ENCODE measurements around the gene ID2.
"Not testable (repeated sequence)": the region's sequence is repeated elsewhere in the genome, so short reads cannot be mapped to it uniquely, and the experiment has no call there.

The ID2 gene

DNA sequence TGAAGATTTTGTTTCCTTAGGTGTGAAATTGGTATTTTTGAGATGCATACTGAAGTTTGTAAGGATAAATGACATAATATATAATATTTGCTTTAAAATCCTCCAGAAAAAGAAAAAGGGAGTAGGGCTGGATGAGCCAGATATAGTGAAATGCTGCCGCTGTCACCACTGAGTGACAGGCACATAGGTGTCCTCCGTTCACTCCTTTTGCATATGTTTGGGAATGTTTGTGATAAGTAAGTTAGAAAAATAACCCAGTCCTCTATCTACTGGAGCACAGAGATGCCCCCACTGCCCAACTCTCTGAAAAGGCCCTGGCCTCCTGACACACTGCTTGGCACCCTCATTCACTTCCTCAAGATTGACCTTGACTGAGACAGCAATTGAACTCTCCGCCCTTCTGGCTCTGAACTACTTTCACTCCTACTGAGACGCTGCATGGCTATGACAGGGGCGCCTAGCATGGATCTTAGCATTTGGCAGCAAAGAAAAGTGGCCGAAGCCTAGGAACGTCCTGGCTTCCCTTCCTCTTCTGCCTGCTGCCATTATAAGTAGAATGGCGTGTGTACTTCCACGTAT lies 10.1 kb downstream of the ID2 start:
- DNase-seq: no peak

DNA sequence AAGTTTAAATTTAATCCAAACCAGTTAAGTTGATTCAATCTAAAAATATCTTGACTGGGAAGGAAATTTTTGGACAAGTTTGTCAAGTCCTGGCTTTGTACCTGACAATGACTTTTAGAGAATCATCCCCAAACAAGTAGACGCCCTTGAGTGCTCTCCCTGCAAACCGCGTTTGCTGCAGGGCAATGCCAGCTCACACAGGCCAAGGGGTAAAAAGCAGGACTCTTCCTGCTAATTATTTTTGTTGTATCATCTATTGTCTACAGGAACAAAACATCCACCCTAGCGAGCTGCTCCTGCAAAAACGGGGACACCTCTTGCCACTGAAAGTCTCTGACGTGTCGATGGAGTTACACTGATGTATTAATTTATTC lies 10.9 kb downstream of the ID2 start:
- no peak for DNase-seq

DNA sequence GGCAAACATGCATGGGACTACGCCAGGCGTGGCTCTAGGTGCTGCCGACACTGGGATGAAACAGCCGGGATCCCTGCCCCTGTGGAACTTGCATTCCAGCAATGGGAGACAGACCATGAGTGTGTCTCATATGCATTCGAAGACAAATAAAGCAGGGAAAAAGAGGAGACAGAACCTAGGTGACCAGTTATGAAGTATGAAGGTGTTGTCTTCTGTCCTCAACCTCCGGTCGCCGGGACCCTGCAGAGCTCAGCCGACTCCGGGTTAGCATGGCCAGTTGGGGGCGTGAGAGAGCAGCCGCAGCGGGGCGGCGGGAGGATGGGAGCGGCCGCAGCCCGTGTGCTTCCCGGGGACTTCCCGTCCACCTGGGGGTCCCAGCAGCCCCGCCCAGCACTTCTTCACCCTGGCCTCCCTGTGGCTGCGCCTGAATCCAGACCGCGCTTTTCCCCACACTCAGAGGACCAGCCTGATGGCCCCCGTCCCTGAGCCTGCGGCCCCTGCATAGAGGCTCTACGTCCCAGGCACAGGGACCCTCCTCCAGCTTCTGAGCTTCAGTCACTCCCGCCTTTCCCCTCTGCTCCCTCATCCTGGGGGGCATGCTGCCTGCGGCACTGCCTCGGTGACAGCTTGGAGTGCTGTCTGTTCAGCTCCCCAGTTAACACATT lies 11.4 kb downstream of the ID2 start:
- peak; percentile 10 to 21 for DNase-seq

DNA sequence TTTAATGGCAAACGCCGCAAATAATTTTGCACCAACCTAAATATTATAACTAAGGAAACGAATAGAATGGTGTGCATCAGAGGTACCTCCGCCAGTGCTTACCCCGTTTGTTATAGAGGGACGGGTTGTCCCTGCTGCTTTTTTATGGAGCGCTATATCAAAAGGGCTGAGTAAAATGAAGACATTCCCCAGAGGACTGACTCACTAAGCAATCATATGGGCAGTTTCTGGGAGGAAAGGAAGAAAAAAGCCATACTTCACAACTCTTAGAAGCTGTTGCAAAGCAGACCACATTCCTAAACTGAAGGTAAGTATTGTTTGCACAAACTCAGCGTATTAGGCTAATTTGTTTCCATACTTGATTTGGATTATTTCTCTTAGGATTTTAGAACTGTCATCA lies 12.9 kb downstream of the ID2 start:
- no peak for DNase-seq

DNA sequence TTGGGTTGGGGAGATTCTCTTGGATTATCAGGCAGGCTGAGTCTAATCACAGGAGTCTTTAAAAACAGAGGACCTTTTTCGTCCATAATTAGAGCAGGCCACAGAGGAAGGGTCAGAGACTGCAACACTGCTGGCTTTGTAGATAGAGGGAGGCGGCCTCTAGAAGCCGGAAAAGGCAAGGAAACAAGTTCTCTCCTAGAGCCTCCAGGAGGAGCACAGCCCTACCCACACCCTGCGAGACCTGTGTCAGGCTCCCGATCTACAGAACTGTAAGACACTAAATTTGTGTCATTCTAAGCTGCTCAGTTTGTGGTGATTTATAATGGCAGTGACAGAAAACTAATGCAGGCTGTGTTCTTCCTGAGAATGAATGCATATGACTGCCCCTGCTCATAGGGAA lies 15.3 kb downstream of the ID2 start:
- no peak for DNase-seq

DNA sequence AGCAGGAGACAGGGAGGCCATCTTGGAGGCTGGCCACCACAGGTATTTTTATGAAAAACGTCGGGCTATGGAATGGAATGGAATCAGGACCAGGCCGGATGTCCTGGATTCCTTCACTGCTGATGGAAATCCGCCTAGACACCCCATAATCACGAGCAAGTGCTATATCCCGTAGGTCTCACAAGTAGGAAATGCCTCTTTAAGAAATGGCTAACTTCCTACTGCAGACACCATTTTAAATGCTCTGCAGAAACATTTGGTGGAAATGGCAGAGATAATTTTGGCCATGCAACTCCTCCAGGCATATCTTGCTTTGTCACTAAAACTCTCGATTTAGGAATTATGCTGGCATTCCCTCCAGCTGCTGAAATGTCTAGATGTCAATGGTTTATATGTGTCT lies 18.0 kb downstream of the ID2 start:
- no peak for DNase-seq

DNA sequence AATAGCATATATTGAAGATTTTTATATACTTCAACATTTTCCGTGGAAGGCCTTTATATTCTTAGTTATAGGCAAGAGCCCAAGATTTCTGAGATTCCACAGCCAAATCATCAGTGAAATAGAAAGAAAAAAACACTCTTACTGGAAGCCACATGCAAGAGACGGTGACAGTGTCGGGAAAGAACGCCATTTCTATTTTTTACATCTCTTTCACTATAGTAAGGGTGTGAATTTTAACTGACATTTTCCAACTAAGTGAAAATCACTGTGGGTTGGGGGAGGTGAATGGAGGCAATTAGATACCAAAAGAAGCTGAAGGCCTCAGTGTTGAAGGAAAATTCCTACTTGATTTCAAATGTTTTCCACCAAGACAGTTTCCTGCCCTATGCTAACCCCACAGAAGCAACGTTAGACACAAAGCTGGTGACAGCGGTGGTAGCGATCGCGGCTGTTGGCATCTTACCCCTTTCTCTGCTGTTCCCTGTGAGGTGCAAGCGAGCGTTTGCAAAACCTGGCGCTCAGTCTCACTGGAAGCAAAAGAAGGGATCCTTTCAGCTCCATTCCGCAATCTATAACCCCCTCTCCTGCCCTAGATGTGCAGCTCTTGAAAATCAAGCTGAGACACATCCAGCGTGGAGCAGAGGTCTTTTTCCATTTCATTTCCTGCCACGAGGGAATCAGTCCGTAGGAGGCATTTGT lies 20.0 kb downstream of the ID2 start:
- DNase-seq: no peak

DNA sequence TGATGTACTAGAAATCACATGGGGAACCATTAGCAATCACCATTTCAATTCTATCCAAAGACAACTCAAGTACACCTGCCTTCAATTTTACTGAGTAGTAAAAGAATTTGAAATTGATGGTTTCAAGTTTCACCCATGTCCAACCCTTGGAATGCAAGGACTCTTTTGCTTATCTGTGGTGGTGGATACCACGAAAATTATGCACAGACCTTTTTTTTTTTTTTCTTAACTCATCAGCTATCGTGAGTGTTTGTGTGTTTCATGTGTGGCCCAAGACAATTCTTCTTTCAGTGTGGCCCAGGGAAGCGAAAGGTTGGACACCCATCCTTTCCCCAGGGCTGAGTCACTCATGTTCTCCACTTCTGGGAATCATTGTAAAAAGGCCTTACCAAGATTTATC lies 23.1 kb downstream of the ID2 start:
- DNase-seq: no peak

DNA sequence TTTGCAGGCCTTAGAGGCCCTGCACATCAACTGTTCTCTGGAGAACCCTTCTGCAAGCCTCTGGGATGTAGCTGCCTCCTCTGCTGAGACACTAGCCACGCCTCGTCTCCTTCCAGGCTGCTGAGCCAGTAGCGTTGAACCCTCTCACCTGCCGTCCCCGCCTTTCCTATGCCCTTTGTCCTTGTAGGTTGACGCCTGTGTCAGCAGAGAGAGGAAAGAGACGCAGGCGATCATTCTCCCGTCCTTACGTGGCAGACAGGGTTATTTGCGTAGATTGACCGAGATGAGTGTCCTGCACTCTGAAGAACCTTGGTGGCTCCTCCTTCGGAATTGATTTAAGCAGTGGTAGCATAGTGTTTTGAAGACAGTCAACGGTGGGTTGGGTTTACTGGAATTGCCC lies 27.8 kb downstream of the ID2 start:
- DNase-seq: no peak

DNA sequence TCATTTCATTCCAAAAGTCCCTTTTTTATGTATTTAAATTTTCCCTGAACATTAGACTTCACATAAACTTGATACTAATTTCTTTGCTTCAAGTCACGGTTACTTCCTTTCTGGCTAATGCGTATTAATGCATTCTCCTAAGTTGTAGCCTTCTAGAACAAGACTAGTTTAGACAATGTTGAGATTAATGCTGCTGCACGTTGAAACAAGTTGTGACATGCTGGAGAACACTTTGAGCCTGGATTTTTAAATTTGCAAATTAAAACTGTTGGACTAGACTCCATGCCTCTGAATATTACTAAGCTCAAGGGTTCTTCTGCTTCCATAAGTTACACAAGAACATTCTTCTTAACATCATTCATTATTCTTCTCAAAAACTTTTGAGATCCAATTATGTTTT lies 29.1 kb downstream of the ID2 start:
- no peak for DNase-seq

DNA sequence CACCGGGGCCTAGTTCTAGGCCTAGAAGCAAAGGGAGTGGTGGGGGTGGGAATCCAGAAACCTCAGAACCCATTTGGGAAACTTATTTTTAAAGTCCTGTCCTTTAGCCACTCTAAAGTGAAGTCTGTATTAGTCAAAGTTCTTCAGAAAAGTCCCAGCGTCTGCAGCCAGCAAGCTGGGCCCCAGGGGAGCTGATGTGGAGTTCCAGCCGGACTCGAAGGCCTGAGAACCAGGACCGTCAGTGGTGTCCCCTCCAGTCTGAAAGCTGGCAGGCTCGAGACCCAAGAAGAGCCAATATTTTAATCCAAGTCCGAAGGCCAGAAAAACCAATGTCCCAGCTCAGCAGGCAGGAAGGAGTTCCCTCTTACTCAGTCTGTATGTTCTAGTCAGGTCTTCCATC lies 32.4 kb downstream of the ID2 start:
- DNase-seq: no peak

DNA sequence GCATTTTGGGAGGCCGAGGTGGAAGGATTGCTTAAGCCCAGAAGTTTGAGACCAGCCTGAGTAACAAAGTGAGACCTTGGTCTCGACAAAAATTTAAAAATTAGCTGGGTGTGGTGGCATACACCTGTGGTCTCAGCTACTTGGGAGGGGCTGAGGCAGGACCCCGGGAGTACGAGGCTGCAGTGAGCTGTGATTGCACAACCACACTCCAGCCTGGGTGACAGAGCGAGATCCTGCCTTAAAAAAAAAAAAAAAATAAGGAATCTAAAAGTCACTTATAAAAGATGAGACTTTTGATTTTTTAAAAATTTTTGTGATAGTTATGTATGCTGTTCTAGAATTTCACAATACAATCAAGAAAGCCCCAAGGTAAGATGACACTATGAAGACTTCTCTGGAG lies 33.1 kb downstream of the ID2 start:
- no peak for DNase-seq

DNA sequence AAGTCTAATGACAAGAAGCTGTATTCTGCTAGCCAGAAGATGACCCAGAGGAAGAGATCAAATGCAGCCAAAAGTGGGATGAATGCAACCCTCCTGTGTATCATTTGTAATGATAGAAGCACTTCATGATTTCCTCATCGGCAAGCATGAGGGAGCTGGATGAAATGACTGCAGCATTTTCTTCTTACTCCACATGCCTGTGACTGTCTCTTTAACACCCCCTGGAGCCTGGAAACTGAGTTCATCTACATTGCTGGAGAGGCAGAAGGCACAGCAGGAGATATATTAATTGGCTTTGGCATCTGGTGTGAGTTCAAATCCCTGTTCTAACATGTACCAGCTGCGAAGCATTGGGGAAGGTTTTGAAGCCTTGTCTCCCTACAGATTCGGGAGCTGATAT lies 37.7 kb downstream of the ID2 start:
- DNase-seq: no peak

DNA sequence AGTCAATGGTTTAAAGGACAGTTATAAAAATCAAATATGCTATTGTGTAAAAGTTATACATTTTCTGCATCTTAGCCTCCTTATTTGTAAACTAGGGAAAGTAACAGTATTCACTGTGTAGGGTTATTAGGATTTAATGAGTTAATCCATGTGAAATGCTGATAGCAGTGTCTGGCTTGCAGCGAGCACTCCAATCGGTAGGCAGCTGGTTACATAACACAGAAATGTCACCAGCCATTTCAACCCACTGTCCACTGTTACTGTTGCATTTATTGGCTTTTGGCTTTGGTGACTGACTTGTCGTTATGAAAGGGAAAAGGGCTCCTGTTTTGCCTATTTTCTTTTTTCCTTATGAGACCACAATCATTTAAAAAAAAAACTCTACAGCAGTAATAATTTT lies 38.9 kb downstream of the ID2 start:
- DNase-seq: no peak

DNA sequence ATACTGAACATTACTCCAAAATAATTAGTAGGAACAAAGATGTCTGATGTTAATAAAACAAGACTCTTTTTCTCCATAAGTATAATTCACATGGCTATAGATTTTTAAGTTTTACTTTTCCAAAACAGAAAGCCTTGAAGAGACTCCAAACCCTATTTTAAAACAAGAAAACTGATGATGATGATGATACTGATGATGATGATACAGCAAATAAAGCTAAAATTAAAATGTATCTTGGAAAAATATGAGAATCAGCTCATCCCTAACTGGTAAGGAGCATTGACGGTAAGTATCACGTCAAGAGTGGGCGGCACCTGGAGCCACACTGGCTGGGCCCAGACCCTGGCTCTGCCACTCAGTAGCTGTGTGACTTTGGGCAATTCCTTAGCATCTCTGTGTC lies 39.6 kb downstream of the ID2 start:
- DNase-seq: no peak

DNA sequence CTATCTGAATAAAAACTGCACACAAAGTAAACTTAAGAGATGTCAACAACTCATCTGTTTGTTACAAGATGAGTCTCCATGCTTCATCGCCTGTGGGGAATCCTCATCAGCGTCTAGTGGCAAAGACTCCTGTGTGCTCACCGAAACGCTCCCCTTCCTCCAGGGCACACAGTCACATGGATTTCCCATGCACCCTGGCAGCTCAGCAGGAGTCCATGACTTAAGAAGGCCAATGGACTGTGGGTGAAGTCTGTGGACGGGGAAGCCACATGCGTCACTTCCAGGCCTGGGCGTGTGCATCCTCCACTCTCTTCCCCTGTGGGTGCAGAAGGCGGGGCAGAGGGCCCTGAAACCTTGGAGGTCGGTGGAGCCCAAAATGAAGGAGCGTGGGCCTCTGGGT lies 41.1 kb downstream of the ID2 start:
- DNase-seq: no peak

DNA sequence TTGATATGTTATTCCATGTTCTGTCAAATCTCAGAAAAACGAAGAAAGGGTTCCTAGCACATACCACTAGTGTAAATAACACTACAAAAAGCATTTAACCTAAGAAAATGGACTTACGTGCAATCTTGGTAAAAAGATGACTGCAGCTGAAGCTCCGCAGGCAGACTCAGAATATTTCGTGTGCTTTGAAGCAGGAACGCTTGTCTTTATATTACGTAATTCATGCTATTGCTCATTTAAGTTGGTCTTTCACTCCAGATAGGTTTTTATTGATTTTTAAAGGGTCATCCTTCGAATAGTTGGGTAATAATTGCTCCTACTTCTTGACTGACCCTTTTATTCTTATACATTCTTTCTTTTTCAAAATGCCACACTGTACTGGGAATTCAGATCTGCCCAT lies 44.0 kb downstream of the ID2 start:
- no peak for DNase-seq

DNA sequence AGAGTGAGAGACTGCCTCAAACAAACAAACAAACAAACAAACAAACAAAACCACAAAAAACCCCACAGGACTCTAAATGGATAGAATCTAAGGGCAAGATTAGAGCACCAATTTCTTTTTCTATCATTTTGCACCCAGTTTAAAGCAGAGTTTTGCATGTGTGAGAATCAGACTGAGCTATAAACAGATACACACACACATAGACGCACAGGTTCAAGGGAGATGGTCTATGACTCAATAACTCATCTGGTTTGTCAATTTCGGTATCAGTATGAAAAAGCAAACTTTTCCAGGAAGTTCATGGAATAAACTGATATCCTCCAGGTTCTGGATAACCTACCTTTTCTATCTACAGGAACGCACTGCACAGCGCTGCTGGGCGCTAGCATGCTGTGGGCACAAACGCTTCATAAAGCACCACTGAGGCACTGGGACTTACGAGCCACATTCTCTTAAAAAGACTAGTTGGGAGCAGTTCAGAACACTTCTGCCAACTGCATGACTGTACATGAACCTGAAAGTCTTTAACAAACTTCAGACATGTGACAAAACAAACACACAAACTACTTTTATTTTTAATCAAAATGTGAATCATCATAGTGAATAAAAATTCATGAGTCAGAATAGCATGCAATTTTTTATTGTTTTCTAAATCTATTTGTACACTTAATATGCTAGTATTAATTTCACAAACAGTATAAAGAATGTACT lies 46.6 kb downstream of the ID2 start:
- DNase-seq: no peak

DNA sequence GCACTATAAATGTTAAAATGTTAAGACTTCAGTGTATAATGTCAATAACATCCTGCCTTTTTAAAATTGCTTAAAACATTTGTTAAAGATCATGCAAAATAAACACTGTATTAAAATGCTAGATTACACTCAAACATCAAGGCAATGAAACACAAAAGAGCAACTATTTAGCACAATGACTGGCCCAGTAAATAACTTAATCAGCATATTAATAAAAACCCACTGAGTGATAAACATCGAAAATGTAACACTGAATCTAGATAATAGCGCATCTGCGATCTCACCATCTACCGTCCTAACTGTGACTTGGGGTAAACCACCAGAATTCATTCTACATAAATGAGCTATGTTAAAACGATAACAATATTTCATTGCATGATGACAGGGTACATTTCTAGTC lies 47.2 kb downstream of the ID2 start:
- DNase-seq: not testable (repeated sequence)

DNA sequence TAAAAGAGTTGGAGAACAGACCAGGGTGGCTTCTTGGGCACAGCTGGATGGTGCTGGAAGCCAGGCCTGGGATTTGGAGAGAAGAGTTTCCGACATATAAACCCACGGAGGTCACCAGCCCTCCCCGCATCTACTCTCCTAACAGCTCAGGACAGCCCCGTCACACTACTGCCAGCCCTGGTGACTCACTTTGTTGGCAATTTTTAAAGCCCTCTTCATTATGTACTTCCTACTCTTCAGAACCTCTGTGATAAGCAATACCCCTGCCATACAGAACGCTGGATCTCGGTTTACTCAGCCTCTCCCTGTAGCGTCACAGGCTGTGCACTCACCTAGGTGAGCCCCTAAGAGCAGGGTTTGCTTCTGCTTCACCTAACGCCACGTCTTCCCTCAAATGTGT lies 48.1 kb downstream of the ID2 start:
- DNase-seq: no peak

DNA sequence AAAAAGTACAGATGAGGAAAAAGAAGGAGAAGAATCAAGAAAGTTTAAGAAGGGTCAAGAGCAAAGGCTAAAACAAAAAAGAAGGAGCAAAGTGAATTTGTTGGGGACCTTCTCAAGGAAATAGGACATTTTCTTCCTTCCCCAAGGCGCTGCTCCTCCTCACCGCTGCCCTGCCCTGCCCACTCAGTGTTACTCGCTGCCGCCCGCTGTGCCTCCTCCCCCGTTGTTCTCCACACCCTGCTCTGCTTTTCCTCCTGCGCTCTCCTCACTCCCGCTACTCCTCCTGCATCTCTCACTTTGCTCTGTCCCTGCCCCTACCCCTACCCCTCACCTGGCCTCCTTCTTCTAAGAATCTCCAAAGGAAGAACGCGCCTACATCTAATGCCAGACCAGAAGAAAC lies 50.7 kb downstream of the ID2 start:
- DNase-seq: no peak
